LNCAP (cell line): ENCODE results near the gene AQP3.

Source experiments
- TF ChIP-seq, protein P1 (sequence below): fragments of 450-650 bp; IDR thresholded peaks from 2 replicates; pipeline ENCODE4 v1.5.1; 2017; ENCODE audit warnings: mild to moderate bottlenecking

The AQP3 gene

DNA sequence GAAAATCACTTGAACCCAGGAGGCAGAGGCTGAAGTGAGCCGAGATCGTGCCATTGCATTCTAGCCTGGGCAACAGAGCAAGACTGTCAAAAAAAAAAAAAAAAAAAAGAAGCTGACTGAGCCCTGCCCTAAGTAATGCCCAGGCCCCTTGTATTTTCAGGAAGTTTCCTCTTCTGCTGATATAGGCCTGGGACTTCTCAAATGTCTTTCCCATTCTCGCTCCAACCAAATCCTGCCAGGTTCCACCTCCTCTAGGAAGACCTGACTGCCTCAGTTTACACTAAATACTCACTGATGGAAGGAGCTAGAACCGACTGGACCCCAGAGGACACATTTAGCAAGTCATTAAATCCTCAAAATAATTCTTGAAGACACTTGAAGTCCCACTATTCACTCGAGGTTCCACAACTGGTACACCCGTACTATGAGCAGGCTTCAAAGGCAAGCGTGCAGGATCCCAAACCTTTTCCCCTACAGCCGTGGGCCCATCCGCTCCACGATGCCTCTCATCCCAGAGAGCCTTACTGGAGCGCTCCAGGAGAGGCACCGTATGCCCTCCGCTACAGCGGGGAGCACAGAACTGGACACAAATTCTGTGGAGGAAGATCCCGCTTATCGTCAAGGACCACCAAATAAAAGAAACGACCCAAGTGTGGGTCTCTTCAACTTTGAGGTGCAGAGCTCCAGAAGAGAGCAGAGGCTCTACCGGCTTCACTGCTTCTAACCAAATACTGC is 25.7 kb upstream of the AQP3 start:
- TF ChIP-seq, protein P1, sequence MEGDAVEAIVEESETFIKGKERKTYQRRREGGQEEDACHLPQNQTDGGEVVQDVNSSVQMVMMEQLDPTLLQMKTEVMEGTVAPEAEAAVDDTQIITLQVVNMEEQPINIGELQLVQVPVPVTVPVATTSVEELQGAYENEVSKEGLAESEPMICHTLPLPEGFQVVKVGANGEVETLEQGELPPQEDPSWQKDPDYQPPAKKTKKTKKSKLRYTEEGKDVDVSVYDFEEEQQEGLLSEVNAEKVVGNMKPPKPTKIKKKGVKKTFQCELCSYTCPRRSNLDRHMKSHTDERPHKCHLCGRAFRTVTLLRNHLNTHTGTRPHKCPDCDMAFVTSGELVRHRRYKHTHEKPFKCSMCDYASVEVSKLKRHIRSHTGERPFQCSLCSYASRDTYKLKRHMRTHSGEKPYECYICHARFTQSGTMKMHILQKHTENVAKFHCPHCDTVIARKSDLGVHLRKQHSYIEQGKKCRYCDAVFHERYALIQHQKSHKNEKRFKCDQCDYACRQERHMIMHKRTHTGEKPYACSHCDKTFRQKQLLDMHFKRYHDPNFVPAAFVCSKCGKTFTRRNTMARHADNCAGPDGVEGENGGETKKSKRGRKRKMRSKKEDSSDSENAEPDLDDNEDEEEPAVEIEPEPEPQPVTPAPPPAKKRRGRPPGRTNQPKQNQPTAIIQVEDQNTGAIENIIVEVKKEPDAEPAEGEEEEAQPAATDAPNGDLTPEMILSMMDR = no peak

DNA sequence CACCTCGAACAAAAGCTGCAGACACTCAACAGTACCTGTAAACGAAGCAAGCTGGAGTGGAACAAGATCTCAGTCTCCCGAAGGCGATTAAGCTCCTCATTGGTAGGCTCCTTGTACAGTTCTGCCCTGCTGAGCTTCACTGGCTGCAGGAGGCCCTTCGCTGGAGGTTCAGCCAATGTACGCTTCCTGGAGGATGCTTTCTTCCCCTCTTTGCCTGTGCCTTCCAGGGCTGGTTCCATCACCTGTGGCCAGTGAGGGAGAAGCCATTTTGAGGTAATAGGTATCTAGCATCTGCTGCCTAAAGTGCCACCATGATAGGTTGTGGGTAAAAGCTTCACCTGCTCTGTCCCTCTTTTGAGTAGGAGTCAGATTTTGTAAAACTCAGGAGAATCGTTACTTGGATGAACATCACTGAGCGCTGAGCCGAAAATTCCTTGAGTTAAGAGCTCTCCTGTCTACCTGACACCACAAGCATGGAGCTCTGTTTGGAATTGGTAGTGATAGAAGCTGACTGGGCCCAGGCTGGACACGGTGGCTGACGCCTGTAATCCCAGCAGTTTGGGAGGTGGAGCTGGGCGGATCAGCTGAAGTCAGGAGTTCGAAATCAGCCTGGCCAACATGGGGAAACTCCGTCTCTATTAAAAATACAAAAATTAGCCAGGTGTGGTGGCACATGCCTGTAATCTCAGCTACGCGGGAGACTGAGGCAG is 24.9 kb upstream of the AQP3 start:
- TF ChIP-seq, protein P1 = no peak

DNA sequence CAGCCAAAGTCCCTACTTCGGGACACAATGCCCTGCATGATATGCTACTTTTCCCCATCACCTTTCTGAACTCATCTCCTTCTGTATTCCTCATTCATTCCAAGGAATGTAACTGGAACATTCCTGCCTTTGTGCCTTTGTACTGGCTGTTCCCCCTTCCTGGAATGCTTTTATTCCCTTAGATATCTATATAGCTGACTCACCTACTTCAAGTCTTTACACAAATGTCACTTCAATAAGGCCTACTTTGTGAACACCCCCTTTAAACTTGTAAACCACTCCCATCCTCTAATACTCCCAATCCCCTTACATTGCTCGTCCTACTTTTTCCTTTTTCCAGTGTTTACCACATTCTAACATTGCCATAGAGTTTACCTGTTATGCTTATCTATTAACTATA is 24.0 kb upstream of the AQP3 start:
- TF ChIP-seq, protein P1 = no peak

DNA sequence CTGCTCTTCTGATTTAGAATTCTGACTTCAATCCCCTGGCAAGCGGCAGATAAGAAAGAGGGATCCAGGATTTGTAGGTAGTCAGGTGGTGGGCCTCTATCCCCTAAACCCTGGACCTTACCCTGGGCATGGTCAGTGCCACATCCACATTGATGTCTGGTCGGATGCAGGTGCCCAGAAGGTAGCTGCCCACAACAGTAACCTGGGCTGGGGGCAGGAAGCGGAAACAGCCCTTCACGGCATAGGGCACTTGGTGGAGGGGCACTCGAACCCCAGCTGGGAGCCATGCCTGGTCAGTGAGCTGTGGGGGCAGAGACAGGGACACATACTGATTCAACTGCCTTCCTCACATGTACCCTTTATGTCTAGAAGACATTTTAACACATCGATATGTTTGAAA is 22.5 kb upstream of the AQP3 start:
- TF ChIP-seq, protein P1 = no peak

DNA sequence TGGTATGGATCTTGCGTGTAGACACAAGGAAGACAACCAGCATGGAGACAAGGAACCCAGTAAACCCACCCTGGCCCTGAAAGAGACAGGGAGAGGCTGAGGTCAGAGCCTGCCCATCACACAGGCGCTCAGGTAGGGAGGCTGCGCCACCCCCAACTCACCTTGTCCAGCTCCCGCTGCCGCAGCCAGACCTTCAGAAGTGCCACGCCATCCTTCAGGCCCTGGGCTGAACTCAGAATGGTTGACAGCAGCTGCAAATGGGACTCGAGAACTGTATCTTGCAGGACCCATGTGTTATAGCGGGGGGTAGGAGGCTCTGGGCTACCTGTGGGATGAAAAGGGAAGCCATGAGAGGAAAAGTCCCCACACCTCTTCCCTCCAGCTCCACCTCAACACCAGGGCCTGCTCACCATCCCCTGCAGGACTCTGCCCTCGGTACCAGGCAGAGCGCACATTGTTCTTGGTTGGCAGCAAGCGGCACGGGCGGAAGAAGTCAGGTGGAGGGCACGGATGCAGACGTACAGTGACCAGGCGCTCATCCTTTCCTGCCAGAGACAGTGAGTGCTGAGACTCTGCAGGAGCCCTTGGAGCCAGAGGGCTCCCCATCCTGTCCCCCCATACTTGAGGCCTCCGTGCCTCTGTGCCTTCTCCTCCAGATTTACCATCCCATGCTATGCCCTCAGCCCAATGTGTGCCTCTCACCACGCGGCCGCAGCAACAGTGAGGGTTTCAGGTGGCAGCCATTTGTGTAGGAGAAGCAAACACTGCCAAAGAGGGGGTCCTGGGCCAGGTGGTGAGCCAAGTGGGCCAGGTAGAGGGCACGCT is 21.6 kb upstream of the AQP3 start:
- TF ChIP-seq, protein P1 = no peak

DNA sequence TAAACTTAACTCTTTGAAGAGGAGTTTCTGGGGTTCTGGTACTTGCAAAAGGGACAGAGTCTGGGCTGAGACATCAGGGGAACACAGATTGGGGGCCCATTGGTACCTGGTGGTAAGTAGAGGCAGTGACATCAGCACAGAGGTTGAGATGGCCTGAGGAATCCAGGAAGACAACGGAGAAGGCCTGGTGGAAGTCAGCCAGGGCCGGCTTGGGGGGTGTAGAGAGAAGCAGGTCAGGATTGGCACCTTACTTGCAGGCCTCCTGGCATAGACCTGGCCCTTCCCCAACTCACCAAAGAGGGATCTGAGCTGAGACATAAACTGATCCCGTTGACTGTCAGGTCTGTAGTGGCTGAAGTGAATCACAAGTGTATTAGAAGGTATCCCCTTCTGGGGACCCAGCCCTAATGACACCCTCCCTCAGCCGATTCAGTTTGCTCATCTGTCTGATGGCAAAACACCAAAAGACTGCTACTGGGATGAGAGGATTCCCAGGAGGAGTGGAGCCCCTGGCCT is 20.9 kb upstream of the AQP3 start:
- TF ChIP-seq, protein P1 = no peak

DNA sequence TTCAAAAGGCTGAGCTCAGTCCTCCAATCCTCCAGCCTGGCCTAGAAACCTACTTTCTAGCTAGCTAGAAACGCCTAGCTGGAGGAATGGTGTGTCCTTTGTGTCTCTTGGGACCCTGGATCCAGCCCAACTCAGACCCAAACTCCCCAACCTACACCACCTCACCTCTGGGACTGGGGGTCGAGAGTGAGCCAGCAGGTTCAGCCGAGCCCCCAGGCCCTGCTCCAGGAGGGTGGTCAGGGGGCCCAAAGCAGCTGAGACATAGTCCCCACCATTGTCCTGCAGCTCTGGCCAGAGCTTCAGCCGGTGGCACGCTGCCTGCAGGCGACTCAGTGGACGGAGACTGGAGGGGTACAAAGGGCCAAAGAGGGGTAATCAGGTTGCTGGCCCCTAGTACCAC is 20.1 kb upstream of the AQP3 start:
- TF ChIP-seq, protein P1 = no peak
